ENCODE measurements around the gene DDX1.

Gene DDX1

DNA sequence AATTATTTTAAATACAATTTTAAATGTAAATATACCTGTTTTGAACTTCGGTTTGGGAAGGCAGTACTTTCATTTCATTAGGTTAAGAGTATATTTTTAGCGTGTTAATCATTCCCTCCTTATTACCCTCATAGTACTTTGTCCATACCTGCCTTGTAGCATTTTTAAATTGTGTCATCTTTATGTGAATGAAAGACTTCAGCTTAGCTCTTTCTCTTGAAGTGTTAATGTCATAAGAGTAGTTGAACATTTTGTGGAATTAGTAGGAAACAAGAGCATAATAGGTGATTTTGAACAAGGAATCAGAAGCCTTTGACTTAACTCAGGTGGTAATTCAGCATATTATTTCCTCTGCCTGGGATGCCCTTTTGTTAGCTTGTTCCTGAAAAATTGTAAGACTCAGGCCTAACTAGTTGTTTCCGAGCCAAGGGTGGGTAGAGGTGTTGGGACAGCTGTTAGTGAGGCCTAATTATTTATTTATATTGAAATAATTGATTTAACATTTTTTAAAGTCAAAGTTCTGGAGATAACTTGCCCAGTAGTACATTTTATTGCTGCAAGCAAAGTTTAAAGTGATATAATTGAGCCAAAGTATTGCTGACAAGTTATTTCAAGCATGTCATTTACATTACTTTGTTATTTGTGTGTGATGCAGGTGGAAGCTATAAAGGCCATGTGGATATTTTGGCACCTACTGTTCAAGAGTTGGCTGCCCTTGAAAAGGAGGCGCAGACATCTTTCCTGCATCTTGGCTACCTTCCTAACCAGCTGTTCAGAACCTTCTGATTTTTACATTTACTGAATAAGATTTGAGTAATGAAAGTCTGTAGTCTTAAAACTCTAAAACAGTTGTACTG, 38.7 kb downstream of the DDX1 start:
- Histone ChIP-seq H3K9me3 (ENCODE audit: insufficient read depth, low read depth, low read length) (no peaks in the 10 kb centered on the region), H3K9me2 (replicated peaks; ENCODE audit: low read depth, low read length) (no peaks in the 10 kb centered on the region), H3K36me3 (ENCODE audit: insufficient read depth, low read length) (peaks cover 91% of the 10 kb centered on the region)

DNA sequence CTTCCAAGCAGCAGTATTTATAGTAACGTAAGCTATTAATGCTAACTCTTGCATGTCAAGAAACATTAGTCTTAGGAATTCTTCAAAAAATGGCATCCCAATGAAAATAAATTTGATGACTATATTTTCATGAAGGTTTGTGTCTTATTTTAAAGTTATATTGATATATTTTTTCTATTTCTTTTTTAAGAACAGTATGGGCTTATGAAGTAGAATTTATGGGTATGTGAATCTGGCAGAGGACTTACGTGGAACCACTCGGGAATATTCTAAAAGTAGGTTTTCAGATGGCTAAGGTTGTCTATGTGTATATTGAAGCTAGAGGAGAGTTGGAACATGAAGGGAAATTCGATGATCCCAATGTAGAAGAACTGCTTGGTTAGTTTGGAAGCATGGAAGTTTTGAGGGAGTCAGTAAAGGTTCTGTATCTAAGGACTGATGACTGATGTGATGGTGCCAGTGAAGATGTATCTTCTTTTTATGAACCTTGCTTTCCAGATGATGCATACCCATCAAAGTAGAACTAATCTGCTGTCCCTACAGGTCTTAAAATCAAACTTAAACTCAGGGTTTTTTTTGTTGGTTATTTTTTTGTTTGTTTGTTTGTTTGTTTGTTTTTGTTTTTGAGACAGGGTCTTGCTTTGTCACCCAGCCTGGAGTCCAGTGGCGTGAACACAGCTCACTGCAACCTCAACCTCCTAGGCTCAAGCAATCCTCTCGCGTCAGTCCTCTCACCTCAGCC, 39.5 kb downstream of the DDX1 start:
- H4K20me1 ChIP-seq (ENCODE audit: insufficient read depth, low read length, poor library complexity, severe bottlenecking) = no peaks in the 10 kb centered on the region
- no peaks in the 10 kb centered on the region for H3K9me3 ChIP-seq (ENCODE audit: insufficient read depth, low read depth, low read length)
- no peak for TF ChIP-seq EZH2phosphoT487 (IDR thresholded peaks at IDR 0.05; ENCODE audit: borderline replicate concordance)
- TF ChIP-seq, protein P1, sequence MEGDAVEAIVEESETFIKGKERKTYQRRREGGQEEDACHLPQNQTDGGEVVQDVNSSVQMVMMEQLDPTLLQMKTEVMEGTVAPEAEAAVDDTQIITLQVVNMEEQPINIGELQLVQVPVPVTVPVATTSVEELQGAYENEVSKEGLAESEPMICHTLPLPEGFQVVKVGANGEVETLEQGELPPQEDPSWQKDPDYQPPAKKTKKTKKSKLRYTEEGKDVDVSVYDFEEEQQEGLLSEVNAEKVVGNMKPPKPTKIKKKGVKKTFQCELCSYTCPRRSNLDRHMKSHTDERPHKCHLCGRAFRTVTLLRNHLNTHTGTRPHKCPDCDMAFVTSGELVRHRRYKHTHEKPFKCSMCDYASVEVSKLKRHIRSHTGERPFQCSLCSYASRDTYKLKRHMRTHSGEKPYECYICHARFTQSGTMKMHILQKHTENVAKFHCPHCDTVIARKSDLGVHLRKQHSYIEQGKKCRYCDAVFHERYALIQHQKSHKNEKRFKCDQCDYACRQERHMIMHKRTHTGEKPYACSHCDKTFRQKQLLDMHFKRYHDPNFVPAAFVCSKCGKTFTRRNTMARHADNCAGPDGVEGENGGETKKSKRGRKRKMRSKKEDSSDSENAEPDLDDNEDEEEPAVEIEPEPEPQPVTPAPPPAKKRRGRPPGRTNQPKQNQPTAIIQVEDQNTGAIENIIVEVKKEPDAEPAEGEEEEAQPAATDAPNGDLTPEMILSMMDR (conservative IDR thresholded peaks at IDR 0.05; ENCODE audit: low read length) = no peak
- H3K9me2 ChIP-seq (replicated peaks; ENCODE audit: low read depth, low read length) = no peaks in the 10 kb centered on the region
- peaks cover 89% of the 10 kb centered on the region for H3K36me3 ChIP-seq (ENCODE audit: insufficient read depth, low read length)
- H3K4me1 ChIP-seq (ENCODE audit: insufficient read depth, low read length, poor library complexity, severe bottlenecking) = no peaks in the 10 kb centered on the region
- H3K4me3 ChIP-seq (ENCODE audit: low read length, poor library complexity, severe bottlenecking) = no peak overlapping the region
- H2AFZ ChIP-seq (ENCODE audit: low read length) = no peak overlapping the region
- no peak overlapping the region for H3K4me2 ChIP-seq (ENCODE audit: low read depth, low read length, poor library complexity, severe bottlenecking)
- H3K9ac ChIP-seq (ENCODE audit: low read depth, low read length, poor library complexity, severe bottlenecking) = no peak overlapping the region
- H3K79me2 ChIP-seq (ENCODE audit: insufficient read depth, low read length) = no peaks in the 10 kb centered on the region
- no peaks in the 10 kb centered on the region for H3F3A ChIP-seq (ENCODE audit: low read depth)
- no peaks in the 10 kb centered on the region for H3K27me3 ChIP-seq (ENCODE audit: insufficient read depth, low read length, poor library complexity, severe bottlenecking)

More for the DNA sequence above, 38.7 kb downstream of the DDX1 start:
- no peak overlapping the region for H3K9ac ChIP-seq (ENCODE audit: low read depth, low read length, poor library complexity, severe bottlenecking)
- H3K4me2 ChIP-seq (ENCODE audit: low read depth, low read length, poor library complexity, severe bottlenecking) = no peak overlapping the region
- H3K79me2 ChIP-seq (ENCODE audit: insufficient read depth, low read length) = no peaks in the 10 kb centered on the region
- no peaks in the 10 kb centered on the region for H3K27me3 ChIP-seq (ENCODE audit: insufficient read depth, low read length, poor library complexity, severe bottlenecking)
- H3K4me1 ChIP-seq (ENCODE audit: insufficient read depth, low read length, poor library complexity, severe bottlenecking) = no peaks in the 10 kb centered on the region
- H3F3A ChIP-seq (ENCODE audit: low read depth) = no peaks in the 10 kb centered on the region
- no peaks in the 10 kb centered on the region for H4K20me1 ChIP-seq (ENCODE audit: insufficient read depth, low read length, poor library complexity, severe bottlenecking)
- H3K4me3 ChIP-seq (ENCODE audit: low read length, poor library complexity, severe bottlenecking) = no peak overlapping the region
- no peak overlapping the region for H2AFZ ChIP-seq (ENCODE audit: low read length)
- TF ChIP-seq, protein P1 (conservative IDR thresholded peaks at IDR 0.05; ENCODE audit: low read length) = no peak
- TF ChIP-seq EZH2phosphoT487 (IDR thresholded peaks at IDR 0.05; ENCODE audit: borderline replicate concordance) = no peak

- Histone ChIP-seq H3K9me3 (ENCODE audit: insufficient read depth, low read depth, low read length) (no peaks in the 10 kb centered on the region), H3K4me2 (ENCODE audit: low read depth, low read length, poor library complexity, severe bottlenecking) (no peak overlapping the region), H3K27me3 (ENCODE audit: insufficient read depth, low read length, poor library complexity, severe bottlenecking) (no peaks in the 10 kb centered on the region), H2AFZ (ENCODE audit: low read length) (no peak overlapping the region), H3K4me3 (ENCODE audit: low read length, poor library complexity, severe bottlenecking) (no peak overlapping the region), H3K9ac (ENCODE audit: low read depth, low read length, poor library complexity, severe bottlenecking) (no peak overlapping the region), H3K9me2 (replicated peaks; ENCODE audit: low read depth, low read length) (no peaks in the 10 kb centered on the region), H3F3A (ENCODE audit: low read depth) (no peaks in the 10 kb centered on the region), H3K36me3 (ENCODE audit: insufficient read depth, low read length) (peaks cover 82% of the 10 kb centered on the region), H3K4me1 (ENCODE audit: insufficient read depth, low read length, poor library complexity, severe bottlenecking) (no peaks in the 10 kb centered on the region), H3K79me2 (ENCODE audit: insufficient read depth, low read length) (no peaks in the 10 kb centered on the region), H4K20me1 (ENCODE audit: insufficient read depth, low read length, poor library complexity, severe bottlenecking) (no peaks in the 10 kb centered on the region)
- TF ChIP-seq, protein P1 (conservative IDR thresholded peaks at IDR 0.05; ENCODE audit: low read length) = no peak
- no peak for TF ChIP-seq EZH2phosphoT487 (IDR thresholded peaks at IDR 0.05; ENCODE audit: borderline replicate concordance)
These were observed 40.2 kb downstream of the DDX1 start for GRCh38 chr2:15631883-15632282.

All from Loucy (cell line).